Measurements from ENCODE around the gene PSAP.

PSAP gene

GRCh38 chr10:71888623-71889387 is 37.8 kb upstream of the PSAP start:
- Histone ChIP-seq H3K23ac (ENCODE audit: low read length in 2 of 2) (peak overlapping the region in 1 of 2 experiments; percentile 5), H2BK12ac (ENCODE audit: low read length in 2 of 2) (peak overlapping the region; percentile 11 to 94), H3K9me3 (ENCODE audit: control insufficient read depth, low read length) (no peaks in the 10 kb centered on the region), H2AFZ (ENCODE audit: low read depth, low read length) (peak overlapping the region; percentile 92), H4K91ac (ENCODE audit: low read length) (peak overlapping the region; percentile 57), H3K18ac (ENCODE audit: low read depth in 1 of 2, low read length in 2 of 2) (peak overlapping the region; percentile 73 to 90), H2BK15ac (ENCODE audit: low read depth, poor library complexity, severe bottlenecking) (peak overlapping the region; percentile 86), H3K4ac (ENCODE audit: low read depth in 1 of 2, low read length in 2 of 2) (peak overlapping the region; percentile 39 to 63), H4K8ac (ENCODE audit: low read length) (peak overlapping the region; percentile 94), H3K14ac (ENCODE audit: low read length in 2 of 2) (peak overlapping the region in 1 of 2 experiments; percentile 84), H3K79me1 (replicated peaks; ENCODE audit: low read length, poor library complexity, severe bottlenecking) (no peaks in the 10 kb centered on the region), H3K36me3 (ENCODE audit: control insufficient read depth in 1 of 2, insufficient read depth in 2 of 2, low read depth in 1 of 2, low read length in 2 of 2) (no peaks in the 10 kb centered on the region), H3K27me3 (ENCODE audit: control insufficient read depth in 1 of 2, insufficient read depth in 1 of 2, low read length in 2 of 2) (no peaks in the 10 kb centered on the region), H2AK5ac (ENCODE audit: low read length, severe bottlenecking) (no peak overlapping the region), H3K4me1 (ENCODE audit: control insufficient read depth, insufficient read depth, low read depth, low read length) (peaks cover 14% of the 10 kb centered on the region), H3K9ac (ENCODE audit: low read length) (peak overlapping the region; percentile 96), H3K27ac (ENCODE audit: low read length, poor library complexity, severe bottlenecking) (peak overlapping the region; percentile 75), H3K4me2 (ENCODE audit: low read length, poor library complexity, severe bottlenecking) (peak overlapping the region; percentile 99), H2BK120ac (ENCODE audit: low read depth, low read length) (peak overlapping the region; percentile 73), H2BK5ac (ENCODE audit: low read depth, low read length, poor library complexity, severe bottlenecking) (no peak overlapping the region), H3K4me3 (ENCODE audit: insufficient read depth in 1 of 2, low read depth in 1 of 2, low read length in 2 of 2) (peak overlapping the region; percentile 63 to 84)
- WGBS: under 1% methylated on average over 32 of the region's 48 CpGs
- DNase-seq: peak; percentile 85

- no peak overlapping the region for H4K8ac ChIP-seq (ENCODE audit: low read length)
- peak overlapping the region in 1 of 2 experiments; percentile 73 for H3K18ac ChIP-seq (ENCODE audit: low read depth in 1 of 2, low read length in 2 of 2)
- no peak overlapping the region for H2BK120ac ChIP-seq (ENCODE audit: low read depth, low read length)
- H3K4me1 ChIP-seq (ENCODE audit: control insufficient read depth, insufficient read depth, low read depth, low read length): peaks cover 14% of the 10 kb centered on the region
- no peaks in the 10 kb centered on the region for H3K36me3 ChIP-seq (ENCODE audit: control insufficient read depth in 1 of 2, insufficient read depth in 2 of 2, low read depth in 1 of 2, low read length in 2 of 2)
- no peak overlapping the region for H2BK15ac ChIP-seq (ENCODE audit: low read depth, poor library complexity, severe bottlenecking)
- no peak overlapping the region for H2BK5ac ChIP-seq (ENCODE audit: low read depth, low read length, poor library complexity, severe bottlenecking)
- no peak for DNase-seq
- peak overlapping the region in 1 of 2 experiments; percentile 84 for H3K4me3 ChIP-seq (ENCODE audit: insufficient read depth in 1 of 2, low read depth in 1 of 2, low read length in 2 of 2)
- H2AK5ac ChIP-seq (ENCODE audit: low read length, severe bottlenecking): no peak overlapping the region
- no peaks in the 10 kb centered on the region for H3K27me3 ChIP-seq (ENCODE audit: control insufficient read depth in 1 of 2, insufficient read depth in 1 of 2, low read length in 2 of 2)
- H4K91ac ChIP-seq (ENCODE audit: low read length): no peak overlapping the region
- H3K4me2 ChIP-seq (ENCODE audit: low read length, poor library complexity, severe bottlenecking): peak overlapping the region; percentile 99
- peak overlapping the region; percentile 96 for H3K9ac ChIP-seq (ENCODE audit: low read length)
- no peak overlapping the region for H3K4ac ChIP-seq (ENCODE audit: low read depth in 1 of 2, low read length in 2 of 2)
- H2AFZ ChIP-seq (ENCODE audit: low read depth, low read length): no peak overlapping the region
- H3K79me1 ChIP-seq (replicated peaks; ENCODE audit: low read length, poor library complexity, severe bottlenecking): no peaks in the 10 kb centered on the region
- no peak overlapping the region for H2BK12ac ChIP-seq (ENCODE audit: low read length in 2 of 2)
- no peak overlapping the region for H3K27ac ChIP-seq (ENCODE audit: low read length, poor library complexity, severe bottlenecking)
- H3K9me3 ChIP-seq (ENCODE audit: control insufficient read depth, low read length): no peaks in the 10 kb centered on the region
- no peak overlapping the region for H3K23ac ChIP-seq (ENCODE audit: low read length in 2 of 2)
- H3K14ac ChIP-seq (ENCODE audit: low read length in 2 of 2): no peak overlapping the region
- WGBS: 79% methylated on average over 6 of the region's 8 CpGs
These were observed 37.2 kb upstream of the PSAP start for GRCh38 chr10:71888248-71888622.

GRCh38 chr10:71887743-71888142 is 36.7 kb upstream of the PSAP start:
- Histone ChIP-seq H3K4me3 (ENCODE audit: insufficient read depth in 1 of 2, low read depth in 1 of 2, low read length in 2 of 2) (peak overlapping the region in 1 of 2 experiments; percentile 84), H3K9me3 (ENCODE audit: control insufficient read depth, low read length) (no peaks in the 10 kb centered on the region), H3K9ac (ENCODE audit: low read length) (peak overlapping the region; percentile 96), H2BK15ac (ENCODE audit: low read depth, poor library complexity, severe bottlenecking) (no peak overlapping the region), H3K14ac (ENCODE audit: low read length in 2 of 2) (no peak overlapping the region), H4K8ac (ENCODE audit: low read length) (no peak overlapping the region), H3K79me1 (replicated peaks; ENCODE audit: low read length, poor library complexity, severe bottlenecking) (no peaks in the 10 kb centered on the region), H3K27ac (ENCODE audit: low read length, poor library complexity, severe bottlenecking) (no peak overlapping the region), H2BK120ac (ENCODE audit: low read depth, low read length) (no peak overlapping the region), H2AK5ac (ENCODE audit: low read length, severe bottlenecking) (no peak overlapping the region), H3K18ac (ENCODE audit: low read depth in 1 of 2, low read length in 2 of 2) (no peak overlapping the region), H3K36me3 (ENCODE audit: control insufficient read depth in 1 of 2, insufficient read depth in 2 of 2, low read depth in 1 of 2, low read length in 2 of 2) (no peaks in the 10 kb centered on the region), H2AFZ (ENCODE audit: low read depth, low read length) (no peak overlapping the region), H3K23ac (ENCODE audit: low read length in 2 of 2) (no peak overlapping the region), H4K91ac (ENCODE audit: low read length) (no peak overlapping the region), H3K4ac (ENCODE audit: low read depth in 1 of 2, low read length in 2 of 2) (no peak overlapping the region), H3K4me2 (ENCODE audit: low read length, poor library complexity, severe bottlenecking) (no peak overlapping the region), H2BK12ac (ENCODE audit: low read length in 2 of 2) (no peak overlapping the region), H3K4me1 (ENCODE audit: control insufficient read depth, insufficient read depth, low read depth, low read length) (peaks cover 14% of the 10 kb centered on the region), H2BK5ac (ENCODE audit: low read depth, low read length, poor library complexity, severe bottlenecking) (no peak overlapping the region), H3K27me3 (ENCODE audit: control insufficient read depth in 1 of 2, insufficient read depth in 1 of 2, low read length in 2 of 2) (no peaks in the 10 kb centered on the region)
- 86% methylated on average over 4 of the region's 4 CpGs for WGBS
- DNase-seq: no peak

GRCh38 chr10:71882813-71883659 is 32.0 kb upstream of the PSAP start:
- Histone ChIP-seq H3K27me3 (ENCODE audit: control insufficient read depth in 1 of 2, insufficient read depth in 1 of 2, low read length in 2 of 2) (peaks cover 0 to 7% of the 10 kb centered on the region in 2 experiments), H3K79me1 (replicated peaks; ENCODE audit: low read length, poor library complexity, severe bottlenecking) (no peaks in the 10 kb centered on the region), H4K8ac (ENCODE audit: low read length) (no peak overlapping the region), H2AFZ (ENCODE audit: low read depth, low read length) (no peak overlapping the region), H2BK120ac (ENCODE audit: low read depth, low read length) (no peak overlapping the region), H2BK12ac (ENCODE audit: low read length in 2 of 2) (no peak overlapping the region), H3K4me3 (ENCODE audit: insufficient read depth in 1 of 2, low read depth in 1 of 2, low read length in 2 of 2) (no peak overlapping the region), H2BK15ac (ENCODE audit: low read depth, poor library complexity, severe bottlenecking) (no peak overlapping the region), H3K4me2 (ENCODE audit: low read length, poor library complexity, severe bottlenecking) (no peak overlapping the region), H3K9ac (ENCODE audit: low read length) (no peak overlapping the region), H3K9me3 (ENCODE audit: control insufficient read depth, low read length) (no peaks in the 10 kb centered on the region), H3K18ac (ENCODE audit: low read depth in 1 of 2, low read length in 2 of 2) (no peak overlapping the region), H3K4ac (ENCODE audit: low read depth in 1 of 2, low read length in 2 of 2) (no peak overlapping the region), H4K91ac (ENCODE audit: low read length) (no peak overlapping the region), H3K27ac (ENCODE audit: low read length, poor library complexity, severe bottlenecking) (no peak overlapping the region), H3K36me3 (ENCODE audit: control insufficient read depth in 1 of 2, insufficient read depth in 2 of 2, low read depth in 1 of 2, low read length in 2 of 2) (no peaks in the 10 kb centered on the region), H3K4me1 (ENCODE audit: control insufficient read depth, insufficient read depth, low read depth, low read length) (peaks cover 4% of the 10 kb centered on the region), H3K14ac (ENCODE audit: low read length in 2 of 2) (no peak overlapping the region), H2AK5ac (ENCODE audit: low read length, severe bottlenecking) (no peak overlapping the region), H2BK5ac (ENCODE audit: low read depth, low read length, poor library complexity, severe bottlenecking) (no peak overlapping the region), H3K23ac (ENCODE audit: low read length in 2 of 2) (no peak overlapping the region)
- DNase-seq: no peak
- WGBS: 94% methylated on average over 9 of the region's 10 CpGs

Data from mesenchymal stem cell (in vitro differentiated cells and primary cell).